Measurements from ENCODE around the gene SCUBE2. TPM values are rescaled to one million over a fixed set of nuclear protein-coding genes. Genes with fewer than 3 reads are reported as not detected.

Gene SCUBE2
- total and polyA plus RNA-seq, 2 donors (not counting 1 experiment from before 2014, with no cell fraction given): 0.61 to 1.8 TPM

DNA sequence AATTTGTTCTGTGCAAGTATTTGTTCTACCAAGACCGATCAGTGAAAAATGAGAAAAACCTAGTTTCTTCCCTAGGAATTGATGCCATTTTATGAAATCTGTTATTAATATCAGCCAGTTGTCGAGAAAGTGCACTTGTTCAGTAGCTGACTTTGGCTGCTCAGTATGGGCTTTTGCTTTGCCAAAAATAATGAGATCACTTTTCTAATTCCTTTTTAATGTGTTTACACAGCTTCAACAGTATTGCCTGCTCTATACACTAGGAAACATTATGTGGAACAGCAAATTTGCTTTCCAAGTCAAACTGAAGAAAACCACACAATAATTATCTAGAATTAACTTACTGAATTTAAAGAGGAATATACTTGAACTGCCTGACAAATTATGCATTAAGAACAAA lies 34.4 kb downstream of the SCUBE2 start:
- Histone ChIP-seq H3K79me2 (ENCODE audit: control insufficient read depth, insufficient read depth, low read length) (no peaks in the 10 kb centered on the region), H3K9me3 (ENCODE audit: control insufficient read depth, insufficient read depth, low read depth, low read length) (no peaks in the 10 kb centered on the region), H4K20me1 (ENCODE audit: control insufficient read depth, extremely low read depth, insufficient read depth, low read length) (no peaks in the 10 kb centered on the region), H3K9ac (ENCODE audit: insufficient read depth, low read length) (no peak overlapping the region), H3K27ac (ENCODE audit: insufficient read depth, low read length) (no peak overlapping the region), H3K4me3 (replicated peaks in 1 of 4; ENCODE audit: control extremely low read depth in 1 of 4, insufficient read depth in 1 of 4, low read depth in 3 of 4, low read length in 4 of 4) (no peak overlapping the region), H3K4me1 (ENCODE audit: control insufficient read depth, extremely low read depth, insufficient read depth, low read length) (no peaks in the 10 kb centered on the region), H3K27me3 (ENCODE audit: control insufficient read depth, insufficient read depth, low read length) (no peaks in the 10 kb centered on the region), H3K4me2 (ENCODE audit: extremely low read depth, insufficient read depth, low read length) (no peak overlapping the region), H2AFZ (ENCODE audit: low read length) (no peak overlapping the region), H3K36me3 (ENCODE audit: control insufficient read depth, insufficient read depth, low read length) (no peaks in the 10 kb centered on the region)
- TF ChIP-seq, protein P1, sequence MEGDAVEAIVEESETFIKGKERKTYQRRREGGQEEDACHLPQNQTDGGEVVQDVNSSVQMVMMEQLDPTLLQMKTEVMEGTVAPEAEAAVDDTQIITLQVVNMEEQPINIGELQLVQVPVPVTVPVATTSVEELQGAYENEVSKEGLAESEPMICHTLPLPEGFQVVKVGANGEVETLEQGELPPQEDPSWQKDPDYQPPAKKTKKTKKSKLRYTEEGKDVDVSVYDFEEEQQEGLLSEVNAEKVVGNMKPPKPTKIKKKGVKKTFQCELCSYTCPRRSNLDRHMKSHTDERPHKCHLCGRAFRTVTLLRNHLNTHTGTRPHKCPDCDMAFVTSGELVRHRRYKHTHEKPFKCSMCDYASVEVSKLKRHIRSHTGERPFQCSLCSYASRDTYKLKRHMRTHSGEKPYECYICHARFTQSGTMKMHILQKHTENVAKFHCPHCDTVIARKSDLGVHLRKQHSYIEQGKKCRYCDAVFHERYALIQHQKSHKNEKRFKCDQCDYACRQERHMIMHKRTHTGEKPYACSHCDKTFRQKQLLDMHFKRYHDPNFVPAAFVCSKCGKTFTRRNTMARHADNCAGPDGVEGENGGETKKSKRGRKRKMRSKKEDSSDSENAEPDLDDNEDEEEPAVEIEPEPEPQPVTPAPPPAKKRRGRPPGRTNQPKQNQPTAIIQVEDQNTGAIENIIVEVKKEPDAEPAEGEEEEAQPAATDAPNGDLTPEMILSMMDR (conservative IDR thresholded peaks at IDR 0.05 in 1 of 2, IDR thresholded peaks at IDR 0.05 in 1 of 2; ENCODE audit: low read depth in 1 of 2, low read length in 2 of 2): no peak
- no peak for TF ChIP-seq EZH2 (IDR thresholded peaks at IDR 0.05; ENCODE audit: low read length, missing control alignments)
- peak in 1 of 2 donors; percentile 15 for DNase-seq (ENCODE audit: low read depth in 2 of 2)

DNA sequence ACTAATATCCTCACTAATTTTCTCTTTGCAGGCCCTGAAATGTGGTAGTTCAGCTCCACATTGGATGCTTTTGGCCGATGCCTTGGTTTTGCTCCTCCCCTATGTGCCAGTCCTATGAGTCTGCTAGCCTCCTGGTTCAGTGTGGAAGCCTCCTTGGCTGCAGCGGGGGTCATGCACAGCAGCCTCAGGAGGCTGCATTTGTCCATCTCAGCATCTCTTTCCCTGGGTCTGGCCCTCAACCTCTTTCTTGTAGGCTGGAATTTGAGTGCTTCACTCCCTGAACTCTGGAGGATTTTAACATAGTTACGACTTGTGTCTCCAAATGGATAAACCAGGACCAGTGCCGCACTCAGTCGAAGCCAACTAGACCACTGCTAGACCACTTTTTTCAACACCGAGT lies 34.9 kb downstream of the SCUBE2 start:
- Histone ChIP-seq H2AFZ (ENCODE audit: low read length) (no peak overlapping the region), H3K4me2 (ENCODE audit: extremely low read depth, insufficient read depth, low read length) (no peak overlapping the region), H3K4me1 (ENCODE audit: control insufficient read depth, extremely low read depth, insufficient read depth, low read length) (no peaks in the 10 kb centered on the region), H3K27ac (ENCODE audit: insufficient read depth, low read length) (no peak overlapping the region), H3K9ac (ENCODE audit: insufficient read depth, low read length) (no peak overlapping the region), H3K4me3 (replicated peaks in 1 of 4; ENCODE audit: control extremely low read depth in 1 of 4, insufficient read depth in 1 of 4, low read depth in 3 of 4, low read length in 4 of 4) (no peak overlapping the region), H4K20me1 (ENCODE audit: control insufficient read depth, extremely low read depth, insufficient read depth, low read length) (no peaks in the 10 kb centered on the region), H3K9me3 (ENCODE audit: control insufficient read depth, insufficient read depth, low read depth, low read length) (no peaks in the 10 kb centered on the region), H3K36me3 (ENCODE audit: control insufficient read depth, insufficient read depth, low read length) (no peaks in the 10 kb centered on the region), H3K27me3 (ENCODE audit: control insufficient read depth, insufficient read depth, low read length) (no peaks in the 10 kb centered on the region), H3K79me2 (ENCODE audit: control insufficient read depth, insufficient read depth, low read length) (no peaks in the 10 kb centered on the region)
- TF ChIP-seq, protein P1 (conservative IDR thresholded peaks at IDR 0.05 in 1 of 2, IDR thresholded peaks at IDR 0.05 in 1 of 2; ENCODE audit: low read depth in 1 of 2, low read length in 2 of 2): no peak
- TF ChIP-seq EZH2 (IDR thresholded peaks at IDR 0.05; ENCODE audit: low read length, missing control alignments): no peak
- DNase-seq (ENCODE audit: low read depth in 2 of 2): no peak

DNA sequence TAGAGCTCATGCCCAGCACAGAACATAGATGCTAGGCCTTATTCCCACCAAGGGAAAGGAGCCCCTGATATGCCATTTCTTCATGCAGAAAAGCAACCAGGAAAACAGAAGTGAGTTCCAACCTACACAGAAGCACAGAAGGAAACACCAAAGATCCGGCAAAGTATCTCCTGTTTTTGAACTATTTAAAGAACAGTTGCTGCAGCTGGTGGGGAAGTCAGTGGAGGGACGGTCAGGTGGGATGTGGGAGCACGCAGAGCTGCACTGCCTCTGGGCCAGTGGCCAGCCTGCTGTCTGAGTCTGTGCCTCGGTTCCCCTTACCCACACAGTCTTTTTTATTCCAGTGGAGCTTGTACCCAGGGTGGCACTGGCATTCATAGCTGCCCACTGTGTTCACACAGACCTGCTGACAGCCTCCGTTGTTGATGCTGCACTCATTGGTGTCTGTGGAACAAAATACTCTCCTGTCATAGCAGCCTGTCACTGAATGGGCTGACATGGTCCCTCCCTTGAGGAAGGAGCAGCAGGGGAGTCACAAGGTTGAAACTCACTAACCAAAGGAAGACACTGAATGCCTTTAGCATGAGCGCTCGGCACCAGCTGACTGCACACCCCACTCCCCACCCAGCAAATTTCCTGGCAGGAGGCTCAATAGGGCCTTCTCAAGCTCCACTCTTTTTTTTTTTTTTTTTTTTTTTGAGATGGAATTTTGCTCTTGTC lies 37.9 kb downstream of the SCUBE2 start:
- H3K4me2 ChIP-seq (ENCODE audit: extremely low read depth, insufficient read depth, low read length): peak overlapping the region; percentile 52
- peak; percentile 22 to 56 for DNase-seq (ENCODE audit: low read depth in 2 of 2)

More for the DNA sequence above, 37.9 kb downstream of the SCUBE2 start:
- H3K27ac ChIP-seq (ENCODE audit: insufficient read depth, low read length): no peak overlapping the region
- H2AFZ ChIP-seq (ENCODE audit: low read length): no peak overlapping the region
- no peak overlapping the region for H3K9ac ChIP-seq (ENCODE audit: insufficient read depth, low read length)
- TF ChIP-seq, protein P1 (conservative IDR thresholded peaks at IDR 0.05 in 1 of 2, IDR thresholded peaks at IDR 0.05 in 1 of 2; ENCODE audit: low read depth in 1 of 2, low read length in 2 of 2): no peak
- no peak for TF ChIP-seq EZH2 (IDR thresholded peaks at IDR 0.05; ENCODE audit: low read length, missing control alignments)
- no peaks in the 10 kb centered on the region for H3K79me2 ChIP-seq (ENCODE audit: control insufficient read depth, insufficient read depth, low read length)
- no peaks in the 10 kb centered on the region for H4K20me1 ChIP-seq (ENCODE audit: control insufficient read depth, extremely low read depth, insufficient read depth, low read length)
- H3K36me3 ChIP-seq (ENCODE audit: control insufficient read depth, insufficient read depth, low read length): no peaks in the 10 kb centered on the region
- H3K27me3 ChIP-seq (ENCODE audit: control insufficient read depth, insufficient read depth, low read length): no peaks in the 10 kb centered on the region
- no peak overlapping the region for H3K4me3 ChIP-seq (replicated peaks in 1 of 4; ENCODE audit: control extremely low read depth in 1 of 4, insufficient read depth in 1 of 4, low read depth in 3 of 4, low read length in 4 of 4)
- H3K9me3 ChIP-seq (ENCODE audit: control insufficient read depth, insufficient read depth, low read depth, low read length): no peaks in the 10 kb centered on the region
- H3K4me1 ChIP-seq (ENCODE audit: control insufficient read depth, extremely low read depth, insufficient read depth, low read length): no peaks in the 10 kb centered on the region
